GM19455 (cell line): Measurements from ENCODE around the gene DEPDC5.

Experiments
- ATAC-seq: cut with Tn5 transposase; IDR thresholded peaks from one replicate; pipeline ENCODE4 v1.9.1; 2021; ENCODE audit not compliant: unreplicated experiment

Gene DEPDC5

DNA sequence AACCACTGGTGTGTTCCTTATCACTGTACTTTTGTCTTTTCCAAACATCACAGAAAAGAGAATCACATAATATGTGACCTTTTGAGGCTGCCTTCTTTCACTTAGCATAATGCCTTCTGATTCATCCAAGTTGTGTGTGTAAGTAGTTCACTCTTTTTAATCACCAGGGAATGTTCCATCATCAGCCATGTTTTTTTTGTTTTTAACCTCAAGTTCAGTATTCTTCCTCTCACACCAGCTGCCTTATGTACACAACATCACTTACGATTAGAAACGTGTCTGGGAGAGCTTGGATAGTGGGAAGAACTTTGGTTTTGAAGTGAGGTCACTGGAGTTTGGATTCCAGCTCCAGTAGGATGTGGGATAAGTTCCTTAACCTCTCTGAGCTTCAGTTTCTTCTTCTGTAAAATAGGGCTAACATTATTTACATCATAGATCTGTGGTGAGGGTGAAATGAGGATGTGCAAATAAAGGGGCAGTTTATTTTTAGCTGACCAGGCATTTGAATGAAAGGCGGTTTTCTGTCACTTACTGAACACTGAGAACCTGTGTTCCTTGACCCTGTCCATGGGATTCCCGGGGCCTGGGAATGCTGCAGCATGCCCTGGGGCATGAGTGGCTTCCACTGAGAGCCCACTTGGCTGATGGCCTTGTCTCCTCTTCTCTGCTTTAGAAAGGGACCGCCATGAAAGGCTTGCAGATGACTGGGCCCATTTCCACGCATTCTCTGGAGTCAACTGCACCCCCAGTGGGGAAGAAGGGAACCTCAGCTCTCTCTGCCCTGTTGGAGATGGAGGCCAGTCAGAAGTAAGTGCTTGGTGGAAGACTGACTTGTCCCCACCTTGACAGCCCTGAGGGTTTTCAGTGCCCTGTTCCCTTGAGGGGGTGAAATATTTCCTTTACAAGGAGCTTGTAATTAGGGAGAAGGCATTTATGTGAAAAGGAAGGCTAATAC lies 92.6 kb downstream of the DEPDC5 start:
- ATAC-seq = no peak

DNA sequence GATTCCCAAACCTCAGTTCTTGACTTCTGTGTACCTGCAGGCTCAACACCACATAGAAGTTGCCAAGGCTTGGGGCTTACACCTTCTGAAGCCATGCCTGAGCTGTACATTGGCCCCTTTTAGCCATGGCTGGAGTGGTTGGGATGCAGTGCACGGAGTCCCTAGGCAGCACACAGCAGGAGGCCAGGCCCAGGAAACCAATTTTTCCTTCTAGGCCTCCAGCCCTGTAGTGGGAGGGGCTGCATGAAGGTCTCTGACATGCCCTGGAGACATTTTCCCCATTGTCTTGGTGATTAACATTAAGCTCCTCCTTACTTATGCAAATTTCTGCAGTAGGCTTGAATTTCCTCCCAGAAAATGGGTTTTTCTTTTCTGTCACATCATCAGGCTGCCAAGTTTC lies 94.6 kb downstream of the DEPDC5 start:
- ATAC-seq = no peak

GRCh38 chr22:31850135-31850534 lies 96.3 kb downstream of the DEPDC5 start:
- ATAC-seq = no peak

- no peak for ATAC-seq
Observed at GRCh38 chr22:31852691-31853421, 99.0 kb downstream of the DEPDC5 start.

DNA sequence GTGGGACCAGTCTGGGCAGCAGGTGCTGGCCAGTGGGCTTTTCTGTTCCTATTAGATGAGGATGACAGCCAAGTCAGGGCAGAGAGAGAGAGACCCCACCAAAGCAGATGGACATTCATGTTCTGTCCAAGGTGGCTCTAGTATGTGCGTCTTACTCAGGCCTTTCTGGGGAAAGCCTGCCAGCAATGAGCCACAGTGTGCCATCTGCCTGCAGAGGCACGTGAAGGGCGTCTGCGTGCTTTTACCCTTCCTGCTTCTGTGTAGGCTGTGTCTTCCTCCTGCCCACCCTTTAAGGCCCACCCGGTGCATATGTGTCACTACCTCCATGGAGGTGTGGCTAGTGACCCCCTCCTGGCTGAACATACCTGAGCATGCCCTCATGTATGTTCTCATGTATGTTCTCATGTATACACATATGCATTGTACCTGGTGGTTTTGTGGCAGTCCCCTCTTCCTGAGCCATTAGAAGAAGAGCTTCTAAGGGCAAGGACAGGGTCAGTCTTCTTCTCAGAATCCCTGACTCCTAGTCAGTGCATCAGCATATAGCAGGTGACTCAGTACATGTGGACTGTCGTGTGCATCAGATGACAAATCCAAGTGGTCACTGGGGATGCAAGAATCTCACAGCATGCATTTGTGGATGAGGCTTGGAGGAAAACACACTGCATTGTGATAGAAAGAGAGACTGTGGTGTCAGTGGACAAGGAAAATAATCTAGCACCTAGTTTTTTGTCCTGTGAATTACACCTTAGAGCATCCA lies 100.1 kb downstream of the DEPDC5 start:
- no peak for ATAC-seq

DNA sequence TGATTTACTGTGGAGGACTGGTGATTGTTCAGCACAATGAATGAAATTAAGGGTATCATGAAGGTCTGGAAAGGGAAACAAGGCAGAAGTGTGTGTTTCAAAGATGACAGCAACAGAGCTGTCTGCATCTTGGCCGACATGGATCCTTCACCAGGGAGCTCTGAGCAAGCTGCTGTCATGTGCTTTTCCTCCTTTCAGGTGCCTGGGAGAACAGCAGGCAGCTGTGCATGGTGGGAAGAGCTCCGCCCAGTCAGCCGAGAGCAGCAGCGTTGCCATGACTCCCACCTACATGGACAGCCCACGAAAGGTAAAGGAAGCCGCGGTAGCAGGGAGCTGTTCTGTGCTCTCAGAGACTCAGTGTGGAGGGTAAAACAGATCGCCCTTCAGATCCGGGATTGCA lies 103.4 kb downstream of the DEPDC5 start:
- no peak for ATAC-seq

DNA sequence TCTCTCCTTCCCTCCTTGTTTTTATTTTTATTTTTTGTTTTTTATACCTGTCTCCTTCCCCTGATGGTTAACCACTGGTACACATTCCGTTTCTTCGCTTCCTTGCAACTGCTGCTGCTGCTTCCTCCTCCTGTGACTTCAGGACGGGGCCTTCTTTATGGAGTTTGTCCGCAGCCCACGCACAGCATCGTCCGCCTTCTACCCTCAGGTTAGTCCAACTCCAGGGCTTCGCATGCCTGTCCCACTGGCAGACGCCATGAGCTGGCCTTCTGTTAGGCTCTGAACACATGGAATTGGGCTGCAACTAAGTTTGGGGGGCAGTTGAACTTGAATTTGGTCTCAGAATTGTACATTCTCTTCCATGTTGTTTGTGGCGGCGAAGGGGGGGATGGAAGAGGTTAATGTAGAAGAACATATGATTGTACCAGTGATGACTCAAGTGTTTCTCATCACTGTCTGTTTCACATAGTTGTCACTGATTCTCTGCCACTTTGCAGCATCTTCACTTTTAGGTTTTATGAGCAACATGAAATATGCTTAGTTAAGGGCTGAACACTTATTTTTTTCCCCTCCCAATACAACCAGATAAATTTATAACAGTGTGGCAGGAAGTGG lies 107.5 kb downstream of the DEPDC5 start:
- ATAC-seq = no peak

DNA sequence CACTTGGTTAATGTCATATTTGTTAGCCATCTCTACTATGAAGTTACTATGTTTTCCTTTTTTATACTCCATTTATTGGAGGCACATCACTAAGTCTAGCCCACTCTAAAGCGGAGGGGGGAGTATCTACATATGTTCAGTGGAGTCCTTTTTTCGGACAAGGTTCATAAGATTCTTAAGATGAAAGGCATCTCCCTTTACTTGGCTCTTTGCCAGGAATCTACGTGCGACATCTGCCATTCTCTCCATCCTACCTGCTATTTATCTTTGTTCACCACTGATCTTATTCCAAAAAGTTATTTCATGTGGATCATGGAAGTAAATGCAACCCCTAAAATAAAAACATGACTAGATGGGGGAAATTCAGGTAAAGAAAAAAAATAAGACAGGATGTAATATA lies 113.1 kb downstream of the DEPDC5 start:
- no peak for ATAC-seq

- ATAC-seq = no peak
Observed at GRCh38 chr22:31867386-31868153, 113.8 kb downstream of the DEPDC5 start.

DNA sequence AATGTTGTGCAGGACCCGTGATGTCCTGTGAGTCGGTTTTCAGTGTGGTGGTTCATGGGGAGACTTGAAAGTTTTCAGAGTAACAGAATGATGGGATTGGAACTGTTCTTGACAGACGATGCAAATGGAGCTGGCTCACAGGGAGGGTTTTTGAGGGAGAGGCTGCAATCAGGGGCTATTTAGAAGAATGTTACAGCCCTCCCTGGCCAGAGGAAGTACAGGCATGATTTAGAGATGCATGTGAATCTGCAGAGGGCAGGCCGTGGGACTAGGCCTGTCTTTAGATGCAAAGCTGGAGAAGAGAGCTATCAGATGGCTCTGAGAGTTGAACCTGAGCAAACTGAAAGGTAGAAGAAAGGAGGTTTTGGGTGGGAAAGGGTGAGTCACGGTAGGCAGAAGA lies 115.9 kb downstream of the DEPDC5 start:
- no peak for ATAC-seq

GRCh38 chr22:31870890-31871289 lies 117.1 kb downstream of the DEPDC5 start:
- no peak for ATAC-seq

DNA sequence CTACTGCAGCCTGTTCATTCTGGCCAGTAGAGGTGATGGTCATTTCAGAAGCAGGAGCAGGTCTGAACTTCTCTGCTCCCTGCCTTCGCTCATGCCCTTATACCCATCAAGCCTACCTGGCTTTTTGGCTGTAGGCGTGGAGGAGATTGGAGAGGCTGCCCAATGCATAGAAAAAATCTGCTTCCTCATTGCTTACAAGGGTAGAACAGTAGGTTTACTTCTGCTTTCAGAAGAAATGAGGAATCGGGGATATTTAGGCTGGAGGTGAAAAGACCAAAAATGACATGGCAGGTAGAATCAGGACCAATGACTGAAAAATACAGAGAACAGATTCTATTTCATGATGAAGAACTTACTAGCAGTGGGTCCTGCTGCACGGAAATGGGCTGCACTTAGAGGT lies 117.7 kb downstream of the DEPDC5 start:
- no peak for ATAC-seq

DNA sequence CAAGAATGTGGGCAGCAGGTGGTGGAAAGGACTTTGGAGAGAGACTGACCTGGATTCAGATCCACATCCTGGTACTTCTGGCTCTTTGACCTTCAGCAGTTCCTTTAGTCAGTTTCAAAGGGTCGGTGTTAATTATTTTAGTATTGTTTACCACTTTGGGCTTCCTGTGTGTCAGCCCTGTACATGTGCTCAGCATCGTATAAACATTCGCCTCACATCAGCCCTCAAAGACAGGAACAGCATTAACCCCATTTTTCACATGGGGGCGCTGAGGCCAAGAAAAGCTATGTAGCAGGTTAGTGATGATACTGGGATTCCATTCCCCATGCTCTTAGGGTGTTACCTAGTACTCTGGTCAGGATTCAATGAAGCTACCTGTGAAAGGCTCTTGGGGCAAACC lies 118.4 kb downstream of the DEPDC5 start:
- ATAC-seq = no peak

GRCh38 chr22:31874821-31875220 lies 121.0 kb downstream of the DEPDC5 start:
- no peak for ATAC-seq

- no peak for ATAC-seq
Observed at GRCh38 chr22:31876156-31876920, 122.5 kb downstream of the DEPDC5 start.

- ATAC-seq = no peak
Observed at GRCh38 chr22:31879585-31879984, 125.8 kb downstream of the DEPDC5 start.

DNA sequence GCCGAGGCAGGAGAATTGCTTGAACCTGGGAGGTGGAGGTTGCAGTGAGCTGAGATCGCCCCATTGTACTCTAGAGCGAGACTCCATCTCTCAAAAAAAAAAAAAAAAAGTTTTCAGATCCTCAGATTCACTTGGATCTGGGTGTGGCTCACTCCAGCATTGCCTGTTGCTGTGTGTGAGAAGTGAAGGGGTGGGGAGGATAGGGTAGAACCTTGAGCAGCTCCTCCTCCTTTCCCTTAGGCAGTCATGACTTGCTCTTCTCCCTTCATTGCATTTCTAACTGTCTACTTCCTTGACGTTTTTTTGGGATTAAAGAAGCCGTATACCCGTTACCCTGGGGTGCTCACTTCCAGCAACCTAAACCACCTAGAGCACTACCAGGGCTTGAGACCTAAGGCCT lies 127.4 kb downstream of the DEPDC5 start:
- ATAC-seq = no peak

DNA sequence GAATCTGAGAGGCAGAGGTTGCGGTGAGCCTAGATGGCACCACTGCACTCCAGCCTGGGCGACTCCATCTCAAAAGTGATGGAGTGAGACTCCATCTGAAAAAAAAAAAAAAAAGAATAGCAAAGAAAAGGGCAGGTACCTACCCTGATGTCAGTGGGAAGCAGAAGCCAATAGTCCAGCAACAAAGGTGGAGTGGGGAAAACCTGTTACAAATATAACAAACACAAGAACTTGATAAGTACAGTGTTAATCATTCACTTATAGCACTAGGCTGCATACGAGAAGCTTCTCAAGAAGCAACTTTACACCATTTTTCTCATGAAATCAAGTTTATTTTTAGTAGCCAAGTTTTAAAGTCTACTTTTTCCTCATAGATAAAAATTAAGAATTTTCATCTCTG lies 128.0 kb downstream of the DEPDC5 start:
- no peak for ATAC-seq

DNA sequence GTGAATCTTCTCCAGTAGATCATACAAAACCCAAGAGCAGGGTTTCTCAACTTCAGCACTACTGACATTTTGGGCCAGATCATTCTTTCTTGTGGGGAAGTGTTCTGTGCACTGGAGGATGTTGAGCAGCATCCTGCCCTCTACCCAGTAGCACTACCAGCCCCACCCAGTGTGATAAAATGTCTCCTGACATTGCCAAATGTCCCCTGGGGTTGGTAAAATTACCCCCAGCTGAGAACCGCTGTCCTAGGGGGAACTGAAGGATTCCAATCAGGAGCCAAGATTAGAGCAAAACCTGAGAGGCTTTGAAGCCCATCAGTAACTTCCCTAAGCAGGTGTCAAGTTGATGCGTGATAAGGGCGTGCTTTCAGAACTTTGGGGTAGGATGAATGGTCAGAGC lies 129.2 kb downstream of the DEPDC5 start:
- ATAC-seq = no peak

DNA sequence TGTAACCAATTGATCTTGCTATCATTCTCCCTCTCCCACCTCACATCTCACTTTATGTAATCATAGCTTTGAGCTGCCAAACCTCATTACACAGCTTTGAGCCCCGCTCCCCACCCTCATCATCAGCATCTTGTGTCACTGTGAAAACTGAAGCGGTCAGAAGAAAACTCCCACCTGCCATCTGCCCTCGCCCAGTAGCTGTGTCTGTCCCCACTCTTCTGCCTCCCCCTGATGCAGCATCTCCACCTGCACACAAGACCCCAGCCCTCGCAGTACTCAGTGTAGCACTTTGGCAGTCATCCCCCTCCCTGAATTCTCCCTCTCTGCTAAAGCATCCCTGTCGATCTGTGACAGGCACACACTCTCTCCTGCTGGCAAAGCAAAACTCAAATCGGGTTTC lies 130.2 kb downstream of the DEPDC5 start:
- no peak for ATAC-seq
